Fibroblast of peridontal ligament (primary cell): Measurements from ENCODE around the gene FOSL2.

Experiments
- DNase-seq: peaks from one replicate; pipeline ENCODE4 v3.0.0-alpha.2; 2010; ENCODE audit errors: extremely low read depth

The FOSL2 gene

GRCh38 chr2:28432362-28432761, 39.7 kb downstream of the FOSL2 start:
- DNase-seq = no peak

GRCh38 chr2:28433215-28433614, 40.6 kb downstream of the FOSL2 start:
- no peak for DNase-seq

GRCh38 chr2:28433935-28434599, 41.4 kb downstream of the FOSL2 start:
- DNase-seq = no peak

- DNase-seq = no peak
Observed at GRCh38 chr2:28434600-28434989, 41.9 kb downstream of the FOSL2 start.

- DNase-seq = no peak
Observed at GRCh38 chr2:28435241-28435640, 42.6 kb downstream of the FOSL2 start.

- DNase-seq = no peak
Observed at GRCh38 chr2:28435814-28436351, 43.2 kb downstream of the FOSL2 start.

- no peak for DNase-seq
Observed at GRCh38 chr2:28436525-28437051, 43.9 kb downstream of the FOSL2 start.

GRCh38 chr2:28437149-28437835, 44.6 kb downstream of the FOSL2 start:
- no peak for DNase-seq

- no peak for DNase-seq
Observed at GRCh38 chr2:28437918-28438317, 45.3 kb downstream of the FOSL2 start.

GRCh38 chr2:28438532-28439063, 45.9 kb downstream of the FOSL2 start:
- no peak for DNase-seq

GRCh38 chr2:28439127-28439526, 46.5 kb downstream of the FOSL2 start:
- no peak for DNase-seq

GRCh38 chr2:28439763-28440162, 47.1 kb downstream of the FOSL2 start:
- no peak for DNase-seq

GRCh38 chr2:28442328-28442727, 49.7 kb downstream of the FOSL2 start:
- no peak for DNase-seq

- peak; percentile 40 for DNase-seq
Observed at GRCh38 chr2:28444956-28445355, 52.3 kb downstream of the FOSL2 start.

GRCh38 chr2:28445448-28446258, 53.0 kb downstream of the FOSL2 start:
- peak; percentile 96 for DNase-seq

GRCh38 chr2:28446531-28446930, 53.9 kb downstream of the FOSL2 start:
- DNase-seq = no peak

- no peak for DNase-seq
Observed at GRCh38 chr2:28447086-28447485, 54.4 kb downstream of the FOSL2 start.

- DNase-seq = peak; percentile 96
Observed at GRCh38 chr2:28447943-28448792, 55.5 kb downstream of the FOSL2 start.

GRCh38 chr2:28448793-28449100, 56.1 kb downstream of the FOSL2 start:
- no peak for DNase-seq

GRCh38 chr2:28449126-28449487, 56.4 kb downstream of the FOSL2 start:
- no peak for DNase-seq
